T-helper 1 cell (primary cell): ENCODE measurements around the gene FTSJ3.
A peak's percentile ranks its signal among the peaks of the same experiment; 100 is the strongest.

ENCODE experiments used
- DNase-seq, 5 donors: peaks; one replicate each; pipeline ENCODE4 v3.0.0-alpha.2; 2012 to 2020

FTSJ3 gene

GRCh38 chr17:63783522-63783921 is 43.9 kb downstream of the FTSJ3 start:
- no peak for DNase-seq

DNA sequence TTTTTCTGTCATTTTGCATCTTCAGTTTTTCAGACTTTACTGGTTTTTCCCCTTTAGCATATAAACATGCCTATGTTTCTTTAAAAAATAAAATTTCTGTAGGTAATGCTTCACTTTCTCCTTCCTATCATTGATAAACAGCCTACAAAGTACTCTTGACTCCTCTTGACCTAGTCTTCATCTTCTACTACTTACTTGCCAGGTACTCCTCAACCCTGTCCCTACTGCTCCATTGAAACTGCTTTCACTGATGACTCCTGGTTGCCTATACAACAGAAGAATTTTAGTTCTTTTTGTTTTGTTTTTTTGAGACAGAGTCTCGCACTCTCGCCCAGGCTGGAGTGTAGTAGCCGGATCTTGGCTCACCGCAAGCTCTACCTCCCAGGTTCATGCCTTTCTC is 46.5 kb downstream of the FTSJ3 start:
- DNase-seq, result no peak

DNA sequence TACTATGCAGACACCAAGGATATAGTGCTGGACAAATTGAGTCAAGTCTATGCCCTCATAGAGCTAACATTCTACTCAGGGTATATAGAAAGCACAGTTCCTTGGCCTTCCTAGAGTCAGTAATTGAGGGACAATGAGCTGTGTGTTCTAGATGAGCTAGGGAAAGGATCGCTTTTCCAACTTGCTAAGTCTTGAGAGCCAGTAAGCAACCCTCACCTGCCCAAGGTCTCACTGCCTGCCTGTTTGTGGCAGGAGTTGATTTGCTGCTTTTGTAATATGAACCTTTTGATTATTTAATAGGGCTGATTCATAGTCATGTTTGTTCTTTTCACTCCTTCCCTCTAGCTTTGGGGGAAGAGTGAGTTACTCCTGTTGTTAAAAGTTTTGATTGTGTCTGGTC is 47.0 kb downstream of the FTSJ3 start:
- DNase-seq, result no peak

DNA sequence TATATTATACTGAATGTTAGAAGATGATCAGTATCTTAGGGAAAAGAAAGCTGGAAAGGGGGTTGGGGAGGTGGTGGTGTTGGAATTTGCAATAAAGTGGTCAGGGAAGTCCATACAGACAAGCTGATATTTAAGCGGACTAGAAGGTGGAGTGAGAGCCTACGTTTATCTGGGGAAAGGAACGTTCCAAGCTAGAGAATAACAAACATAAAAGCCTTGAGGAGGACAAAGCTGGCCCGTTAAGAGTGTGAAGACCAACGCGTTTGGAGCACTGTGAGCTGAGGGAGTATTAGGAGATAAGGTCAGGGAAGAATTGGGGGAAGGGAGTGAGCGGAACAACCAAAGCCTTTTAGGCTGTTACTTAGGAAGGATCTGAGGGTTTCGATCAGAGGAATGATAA is 52.0 kb downstream of the FTSJ3 start:
- no peak for DNase-seq

- DNase-seq, result peak in 1 of 5 donors; percentile 16
Observed at GRCh38 chr17:63774969-63775265, 52.5 kb downstream of the FTSJ3 start.

DNA sequence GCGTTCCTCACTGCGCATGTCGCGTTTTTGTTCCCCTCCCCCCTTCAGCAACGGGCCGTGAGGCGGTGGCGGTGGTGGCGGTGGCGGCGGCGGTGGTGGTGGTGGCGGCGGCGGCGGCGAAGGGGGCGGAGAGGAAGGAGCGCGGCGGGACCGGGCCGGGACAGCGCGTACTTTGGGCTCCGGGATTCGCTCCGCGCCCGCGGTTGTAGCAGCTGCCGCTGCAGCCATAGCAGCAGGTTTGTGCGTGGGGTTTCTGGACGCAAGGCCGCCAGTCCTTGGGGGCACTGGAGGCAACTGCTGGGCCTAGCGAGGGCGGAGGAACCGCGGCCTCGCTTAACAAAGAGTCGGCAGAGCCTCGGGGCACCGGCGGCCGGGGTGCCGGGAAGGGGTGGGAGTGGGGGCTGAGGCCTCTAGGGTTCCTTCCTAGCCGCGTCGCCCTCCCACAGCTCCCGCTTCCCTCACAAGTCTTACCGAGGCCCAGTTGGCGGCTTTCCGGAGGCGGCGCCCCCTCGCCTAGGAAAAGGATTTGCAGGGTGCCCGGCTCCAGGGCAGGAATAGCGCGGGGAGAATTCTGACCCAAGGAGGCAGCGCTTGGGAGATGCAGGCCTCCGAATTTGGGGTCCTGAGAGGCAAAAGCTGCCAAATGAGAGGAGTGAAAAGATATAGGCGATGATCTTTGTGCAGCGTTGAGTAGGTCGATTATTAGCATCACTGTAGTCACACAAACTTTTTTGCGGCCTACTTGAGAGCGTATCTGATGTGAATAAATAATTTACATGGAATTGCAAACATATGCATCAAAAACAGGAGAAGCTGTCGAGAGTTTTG is 53.1 kb downstream of the FTSJ3 start, which contains the start of gene DDX42:
Gene DDX42 (plus strand): TSS at position 30 of the 828 bp plus-strand sequence. CDS start 12,880 bp downstream, outside the sequence.
- DNase-seq, result peak in 2 of 5 donors; percentile 83 to 84

DNA sequence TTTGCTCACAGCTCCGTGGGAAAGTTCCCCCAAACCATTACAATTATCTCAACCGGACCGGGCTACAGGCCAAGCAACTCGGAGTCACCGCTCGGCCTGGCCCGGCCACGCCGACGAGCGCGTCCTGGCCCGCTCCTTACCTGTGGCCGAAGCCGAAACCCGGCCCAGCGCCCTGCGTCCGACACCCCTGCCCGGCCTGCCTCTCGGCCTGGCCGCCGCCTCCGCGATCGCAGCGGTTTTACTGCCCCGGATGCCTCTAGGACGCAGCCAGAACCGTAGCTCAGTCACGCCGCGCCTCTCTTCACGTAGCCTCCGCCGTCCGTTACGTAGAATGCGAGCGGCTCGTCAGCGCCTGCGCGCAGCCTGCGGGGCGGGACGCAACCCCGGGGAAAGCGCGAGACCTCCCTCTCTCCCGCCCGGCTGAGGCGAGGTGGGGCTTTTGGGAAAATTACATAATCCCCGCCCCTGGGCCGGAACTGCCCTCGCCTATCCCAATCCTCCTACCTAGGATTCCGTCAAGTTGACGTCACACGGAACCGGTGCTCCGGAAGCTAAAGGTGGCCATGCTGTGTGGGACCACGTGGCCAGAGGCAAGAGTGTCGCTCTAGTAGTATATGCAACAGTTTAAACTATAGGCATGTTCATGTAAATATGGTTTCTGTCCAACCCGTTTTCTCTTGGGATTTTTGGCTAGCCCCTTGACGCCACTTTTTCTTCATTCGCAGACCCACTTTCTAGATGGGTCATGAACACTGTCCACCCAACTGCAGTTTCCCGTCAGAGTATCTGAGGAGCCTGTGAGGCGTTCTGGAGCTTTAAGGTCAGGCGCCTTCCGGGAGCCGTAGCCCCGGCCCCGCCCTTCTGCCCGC is 54.0 kb downstream of the FTSJ3 start, which contains the start of gene CCDC47:
Gene CCDC47 (minus strand): TSS at position 326 of the 869 bp plus-strand sequence. CDS start 7,422 bp downstream, outside the sequence.
- peak; percentile 97 to 99 (median 98) for DNase-seq

GRCh38 chr17:63772801-63773271 is 54.6 kb downstream of the FTSJ3 start:
- no peak for DNase-seq
